ENCODE data around the gene SUOX. TPM values are rescaled to one million over a fixed set of nuclear protein-coding genes. Genes with fewer than 3 reads are reported as not detected.

The SUOX gene
- total RNA-seq, 1 experiment from 2014 or later = 31.1 TPM

DNA sequence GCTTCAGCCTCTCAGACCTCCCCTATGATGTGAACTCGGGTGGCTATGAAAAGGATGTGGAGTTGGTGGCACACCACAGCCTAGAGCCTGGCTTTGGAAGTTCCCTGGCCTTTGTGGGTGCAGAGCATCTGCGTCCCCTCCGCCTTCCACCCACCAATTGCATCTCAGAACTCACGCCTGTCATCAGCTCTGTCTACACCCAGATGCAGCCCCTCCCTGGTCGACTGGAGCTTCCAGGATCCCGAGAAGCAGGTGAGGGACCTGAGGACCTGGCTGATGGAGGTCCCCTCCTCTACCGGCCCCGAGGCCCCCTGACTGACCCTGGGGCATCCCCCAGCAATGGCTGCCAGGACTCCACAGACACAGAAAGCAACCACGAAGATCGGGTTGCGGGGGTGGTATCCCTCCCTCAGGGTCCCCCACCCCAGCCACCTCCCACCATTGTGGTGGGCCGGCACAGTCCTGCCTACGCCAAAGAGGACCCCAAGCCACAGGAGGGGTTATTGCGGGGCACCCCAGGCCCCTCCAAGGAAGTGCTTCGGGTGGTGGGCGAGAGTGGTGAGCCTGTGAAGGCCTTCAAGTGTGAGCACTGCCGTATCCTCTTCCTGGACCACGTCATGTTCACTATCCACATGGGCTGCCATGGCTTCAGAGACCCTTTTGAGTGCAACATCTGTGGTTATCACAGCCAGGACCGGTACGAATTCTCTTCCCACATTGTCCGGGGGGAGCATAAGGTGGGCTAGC lies 37.7 kb downstream of the SUOX start:
- Mint-ChIP-seq H3K27me3 (ENCODE audit: unreplicated experiment) (no peaks in the 10 kb centered on the region), H3K4me3 (ENCODE audit: low read depth, unreplicated experiment) (no peak overlapping the region), H3K9me3 (ENCODE audit: low read depth, unreplicated experiment) (no peaks in the 10 kb centered on the region), H3K27ac (ENCODE audit: unreplicated experiment) (no peak overlapping the region), H3K4me1 (ENCODE audit: low read depth, unreplicated experiment) (peaks cover 2% of the 10 kb centered on the region), H3K36me3 (ENCODE audit: insufficient read depth, unreplicated experiment) (peaks cover 3% of the 10 kb centered on the region)
- CTCF ChIA-PET = no interaction called here
- intact Hi-C loops (cut with micrococcal nuclease; ENCODE audit: unreplicated experiment) = no loop called here
- DNase-seq = no peak
- TF ChIP-seq, protein P1, sequence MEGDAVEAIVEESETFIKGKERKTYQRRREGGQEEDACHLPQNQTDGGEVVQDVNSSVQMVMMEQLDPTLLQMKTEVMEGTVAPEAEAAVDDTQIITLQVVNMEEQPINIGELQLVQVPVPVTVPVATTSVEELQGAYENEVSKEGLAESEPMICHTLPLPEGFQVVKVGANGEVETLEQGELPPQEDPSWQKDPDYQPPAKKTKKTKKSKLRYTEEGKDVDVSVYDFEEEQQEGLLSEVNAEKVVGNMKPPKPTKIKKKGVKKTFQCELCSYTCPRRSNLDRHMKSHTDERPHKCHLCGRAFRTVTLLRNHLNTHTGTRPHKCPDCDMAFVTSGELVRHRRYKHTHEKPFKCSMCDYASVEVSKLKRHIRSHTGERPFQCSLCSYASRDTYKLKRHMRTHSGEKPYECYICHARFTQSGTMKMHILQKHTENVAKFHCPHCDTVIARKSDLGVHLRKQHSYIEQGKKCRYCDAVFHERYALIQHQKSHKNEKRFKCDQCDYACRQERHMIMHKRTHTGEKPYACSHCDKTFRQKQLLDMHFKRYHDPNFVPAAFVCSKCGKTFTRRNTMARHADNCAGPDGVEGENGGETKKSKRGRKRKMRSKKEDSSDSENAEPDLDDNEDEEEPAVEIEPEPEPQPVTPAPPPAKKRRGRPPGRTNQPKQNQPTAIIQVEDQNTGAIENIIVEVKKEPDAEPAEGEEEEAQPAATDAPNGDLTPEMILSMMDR (IDR thresholded peaks at IDR 0.05; ENCODE audit: unreplicated experiment) = no peak
- no TSS peak for BruUV-seq (replicated peaks)

DNA sequence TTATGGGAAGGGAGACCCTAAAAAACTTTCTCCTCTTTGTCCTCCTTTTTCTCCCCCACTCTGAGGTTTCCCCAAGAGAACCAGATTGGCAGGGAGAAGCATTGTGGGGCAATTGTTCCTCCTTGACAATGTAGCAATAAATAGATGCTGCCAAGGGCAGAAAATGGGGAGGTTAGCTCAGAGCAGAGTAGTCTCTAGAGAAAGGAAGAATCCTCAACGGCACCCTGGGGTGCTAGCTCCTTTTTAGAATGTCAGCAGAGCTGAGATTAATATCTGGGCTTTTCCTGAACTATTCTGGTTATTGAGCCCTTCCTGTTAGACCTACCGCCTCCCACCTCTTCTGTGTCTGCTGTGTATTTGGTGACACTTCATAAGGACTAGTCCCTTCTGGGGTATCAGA lies 40.1 kb downstream of the SUOX start:
- intact Hi-C loops (cut with micrococcal nuclease; ENCODE audit: unreplicated experiment) = no loop called here
- no peak overlapping the region for H3K4me3 Mint-ChIP-seq (ENCODE audit: low read depth, unreplicated experiment)
- no peak overlapping the region for H3K27ac Mint-ChIP-seq (ENCODE audit: unreplicated experiment)
- no peak for DNase-seq
- H3K27me3 Mint-ChIP-seq (ENCODE audit: unreplicated experiment) = no peaks in the 10 kb centered on the region
- H3K4me1 Mint-ChIP-seq (ENCODE audit: low read depth, unreplicated experiment) = no peaks in the 10 kb centered on the region
- H3K36me3 Mint-ChIP-seq (ENCODE audit: insufficient read depth, unreplicated experiment) = peaks cover 19% of the 10 kb centered on the region
- CTCF ChIA-PET = interaction anchor here (0.7 to 1.1 kb wide), 2 partner anchors 40 to 43 kb away, joined by 3 read pairs; partner anchors contain the start of gene SUOX
- TF ChIP-seq, protein P1 (IDR thresholded peaks at IDR 0.05; ENCODE audit: unreplicated experiment) = no peak
- BruUV-seq (replicated peaks) = no TSS peak
- no peaks in the 10 kb centered on the region for H3K9me3 Mint-ChIP-seq (ENCODE audit: low read depth, unreplicated experiment)

DNA sequence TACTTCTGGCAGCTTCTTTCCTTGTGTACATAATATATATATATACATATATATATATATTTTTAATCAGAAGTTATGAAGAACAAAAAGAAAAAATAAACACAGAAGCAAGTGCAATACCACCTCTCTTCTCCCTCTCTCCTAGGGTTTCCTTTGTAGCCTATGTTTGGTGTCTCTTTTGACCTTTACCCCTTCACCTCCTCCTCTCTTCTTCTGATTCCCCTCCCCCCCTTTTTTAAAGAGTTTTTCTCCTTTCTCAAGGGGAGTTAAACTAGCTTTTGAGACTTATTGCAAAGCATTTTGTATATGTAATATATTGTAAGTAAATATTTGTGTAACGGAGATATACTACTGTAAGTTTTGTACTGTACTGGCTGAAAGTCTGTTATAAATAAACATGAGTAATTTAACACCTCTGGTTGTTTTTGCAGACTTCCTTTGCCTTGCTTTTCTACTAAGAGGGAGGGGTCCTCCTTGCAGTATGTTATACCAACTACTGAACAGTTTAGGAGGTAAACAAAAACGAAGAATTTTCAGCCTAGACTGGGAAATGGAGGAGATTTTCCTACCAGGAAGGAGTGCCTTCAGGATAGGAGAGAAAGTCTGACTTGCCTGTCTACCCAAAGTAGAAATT lies 41.1 kb downstream of the SUOX start:
- Mint-ChIP-seq H3K9me3 (ENCODE audit: low read depth, unreplicated experiment) (no peaks in the 10 kb centered on the region), H3K27ac (ENCODE audit: unreplicated experiment) (no peak overlapping the region), H3K4me3 (ENCODE audit: low read depth, unreplicated experiment) (no peak overlapping the region), H3K36me3 (ENCODE audit: insufficient read depth, unreplicated experiment) (peaks cover 29% of the 10 kb centered on the region), H3K27me3 (ENCODE audit: unreplicated experiment) (no peaks in the 10 kb centered on the region), H3K4me1 (ENCODE audit: low read depth, unreplicated experiment) (peaks cover 5% of the 10 kb centered on the region)
- DNase-seq = no peak
- BruUV-seq (replicated peaks) = no TSS peak
- TF ChIP-seq, protein P1 (IDR thresholded peaks at IDR 0.05; ENCODE audit: unreplicated experiment) = no peak
- CTCF ChIA-PET = interaction anchor here (0.7 to 1.1 kb wide), 4 partner anchors 35 to 299 kb away, joined by 3 to 5 read pairs (median 3); partner anchors contain the start of gene SUOX
- intact Hi-C loops (cut with micrococcal nuclease; ENCODE audit: unreplicated experiment) = no loop called here

DNA sequence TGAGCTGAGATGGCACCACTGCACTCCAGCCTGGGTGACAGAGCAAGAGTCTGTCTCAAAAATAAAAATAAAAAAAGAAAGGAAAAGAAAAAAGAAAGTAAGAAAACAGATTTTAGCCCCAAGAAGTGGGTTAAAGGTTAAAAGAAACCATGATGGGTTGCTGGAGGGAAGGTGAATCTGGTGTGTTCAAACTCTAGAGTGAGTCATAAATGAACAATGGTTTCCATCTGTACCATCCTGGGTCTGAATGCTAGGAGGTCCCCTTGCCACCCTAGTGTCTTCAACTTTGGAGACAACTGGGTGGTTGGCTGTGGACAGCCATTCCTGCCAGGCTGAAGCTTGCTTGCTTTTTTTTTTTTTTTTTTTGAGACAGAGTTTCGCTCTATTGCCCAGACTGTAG lies 43.1 kb downstream of the SUOX start:
- TF ChIP-seq, protein P1 (IDR thresholded peaks at IDR 0.05; ENCODE audit: unreplicated experiment) = no peak
- H3K27ac Mint-ChIP-seq (ENCODE audit: unreplicated experiment) = no peak overlapping the region
- BruUV-seq (replicated peaks) = no TSS peak
- peaks cover 11% of the 10 kb centered on the region for H3K4me1 Mint-ChIP-seq (ENCODE audit: low read depth, unreplicated experiment)
- CTCF ChIA-PET = interaction anchor here (0.6 to 2.1 kb wide), 2 partner anchors 44 to 298 kb away, joined by 3 to 12 read pairs; partner anchors contain the start of genes IL23A and SUOX
- DNase-seq = no peak
- H3K9me3 Mint-ChIP-seq (ENCODE audit: low read depth, unreplicated experiment) = no peaks in the 10 kb centered on the region
- H3K4me3 Mint-ChIP-seq (ENCODE audit: low read depth, unreplicated experiment) = peak overlapping the region; percentile 90
- H3K27me3 Mint-ChIP-seq (ENCODE audit: unreplicated experiment) = no peaks in the 10 kb centered on the region
- intact Hi-C loops (cut with micrococcal nuclease; ENCODE audit: unreplicated experiment) = loop anchor here (2.0 to 10.0 kb wide), 3 partner anchors 145 to 301 kb away; partner anchors contain the start of genes ORMDL2, SARNP and SMARCC2
- H3K36me3 Mint-ChIP-seq (ENCODE audit: insufficient read depth, unreplicated experiment) = peaks cover 46% of the 10 kb centered on the region
